GM23248 (cell line): ENCODE data around the gene SPINK6. TPM values are rescaled to one million over a fixed set of nuclear protein-coding genes. Genes with fewer than 3 reads are reported as not detected.

Source experiments
- DNase-seq: peaks from one replicate; pipeline ENCODE4 v3.0.0-alpha.2; 2015
- H2AFZ ChIP-seq: fragments of 200-600 bp; sonication (generic); 2 replicates; pipeline ENCODE4 v1.6.1; 2016; ENCODE audit warnings: antibody characterized with exemption
- H3F3A ChIP-seq: fragments of 200-600 bp; sonication (generic); 2 replicates; pipeline ENCODE4 v1.6.1; 2016; ENCODE audit warnings: mild to moderate bottlenecking, antibody characterized with exemption, mixed run types; ENCODE audit not compliant: insufficient read depth
- H3K27ac ChIP-seq: fragments of 200-600 bp; sonication (generic); 2 replicates; pipeline ENCODE4 v1.5.1; 2016; ENCODE audit warnings: mild to moderate bottlenecking
- H3K27me3 ChIP-seq: fragments of 200-600 bp; sonication (generic); replicated peaks from 2 replicates; pipeline ENCODE4 v1.6.1; 2016; ENCODE audit warnings: mild to moderate bottlenecking; ENCODE audit not compliant: insufficient read depth
- H3K36me3 ChIP-seq: fragments of 200-600 bp; sonication (generic); 2 replicates; pipeline ENCODE4 v1.6.1; 2016; ENCODE audit warnings: low read depth, mild to moderate bottlenecking
- H3K4me1 ChIP-seq: fragments of 200-600 bp; sonication (generic); 2 replicates; pipeline ENCODE4 v1.6.1; 2016; ENCODE audit warnings: mild to moderate bottlenecking; ENCODE audit not compliant: insufficient read depth
- H3K4me2 ChIP-seq: fragments of 200-600 bp; sonication (generic); one replicate; pipeline ENCODE4 v1.6.1; 2016; ENCODE audit warnings: mild to moderate bottlenecking; ENCODE audit not compliant: unreplicated experiment
- H3K4me3 ChIP-seq: fragments of 200-600 bp; sonication (generic); 2 replicates; pipeline ENCODE4 v1.5.1; 2016; ENCODE audit warnings: mild to moderate bottlenecking
- H3K79me2 ChIP-seq: fragments of 200-600 bp; sonication (generic); 2 replicates; pipeline ENCODE4 v1.6.1; 2016; ENCODE audit warnings: mild to moderate bottlenecking; ENCODE audit not compliant: insufficient read depth
- H3K9ac ChIP-seq: fragments of 200-600 bp; sonication (generic); 2 replicates; pipeline ENCODE4 v1.6.1; 2016; ENCODE audit warnings: mild to moderate bottlenecking
- H3K9me2 ChIP-seq: fragments of 200-600 bp; sonication (generic); 2 replicates; pipeline ENCODE4 v1.6.1; 2016; ENCODE audit warnings: mixed run types, mild to moderate bottlenecking, moderate library complexity; ENCODE audit not compliant: insufficient read depth
- H3K9me3 ChIP-seq: fragments of 200-600 bp; sonication (generic); one replicate; pipeline ENCODE4 v1.6.1; 2017; ENCODE audit warnings: low read depth
- H4K20me1 ChIP-seq: fragments of 200-600 bp; sonication (generic); 2 replicates; pipeline ENCODE4 v1.6.0; 2016; ENCODE audit not compliant: insufficient read depth
- EZH2 ChIP-seq: fragments of 200-600 bp; sonication (generic); IDR thresholded peaks from 2 replicates; pipeline ENCODE4 v1.6.1; 2018; ENCODE audit warnings: antibody characterized with exemption, mild to moderate bottlenecking; ENCODE audit not compliant: insufficient read depth, poor library complexity, severe bottlenecking
- EZH2phosphoT487 ChIP-seq: fragments of 200-600 bp; sonication (generic); IDR thresholded peaks from 2 replicates; pipeline ENCODE4 v1.6.1; 2018; ENCODE audit warnings: antibody characterized with exemption, moderate library complexity, mild to moderate bottlenecking, low read depth; ENCODE audit not compliant: insufficient read depth
- WGBS, 2 experiments: methylation state at CpG; one replicate each; pipeline ENCODE4 v1.1.6; 2015 to 2017; ENCODE audit warnings: low lambda C conversion rate in 2 of 2, low coverage in 1 of 2; ENCODE audit errors: missing lambda C conversion rate in 2 of 2; 5-methylcytosine and 5-hydroxymethylcytosine counted together
- in situ Hi-C: fragments of 300-500 bp; cut with MboI; formaldehyde crosslinking; loops from 2 replicates; pipeline ENCODE4 v1.15.0; 2020
- polyA plus RNA-seq: library from polyadenylated mRNA; unstranded; fragments of >200 nt; fragmentation: Nextera tagmentation; extraction: Ambion mirVana; gene quantifications from 2 replicates; pipeline ENCODE4 v1.2.1, GENCODE V29; 2016
- total RNA-seq: library from RNA; depleted of rRNA; stranded (reverse); fragments of >200 nt; shearing (Covaris generic); gene quantifications from 2 replicates; pipeline ENCODE4 v1.2.3, GENCODE V29; 2014

Gene SPINK6
- total and polyA plus RNA-seq, 2 experiments from 2014 or later, result not detected

GRCh38 chr5:148206620-148207019 lies 3.8 kb downstream of the SPINK6 start:
- Histone ChIP-seq H2AFZ (no peak overlapping the region), H3K4me3 (no peak overlapping the region), H3K79me2 (no peaks in the 10 kb centered on the region), H3F3A (no peaks in the 10 kb centered on the region), H3K4me2 (no peak overlapping the region), H3K27me3 (no peaks in the 10 kb centered on the region), H4K20me1 (no peaks in the 10 kb centered on the region), H3K9me3 (no peaks in the 10 kb centered on the region), H3K36me3 (no peaks in the 10 kb centered on the region), H3K4me1 (no peaks in the 10 kb centered on the region), H3K27ac (no peak overlapping the region), H3K9me2 (no peaks in the 10 kb centered on the region), H3K9ac (no peak overlapping the region)
- in situ Hi-C loops, result no loop called here
- TF ChIP-seq EZH2phosphoT487 (no peak), EZH2 (no peak)
- 48 to 63% methylated on average over 1 of the region's 1 CpG for WGBS, 2 experiments
- DNase-seq, result no peak

- no peaks in the 10 kb centered on the region for H4K20me1 ChIP-seq
- no peak overlapping the region for H3K9ac ChIP-seq
- no peak overlapping the region for H3K4me3 ChIP-seq
- H3K27ac ChIP-seq, result no peak overlapping the region
- in situ Hi-C loops, result no loop called here
- H3F3A ChIP-seq, result no peaks in the 10 kb centered on the region
- H3K9me2 ChIP-seq, result no peaks in the 10 kb centered on the region
- H2AFZ ChIP-seq, result no peak overlapping the region
- H3K4me2 ChIP-seq, result no peak overlapping the region
- H3K27me3 ChIP-seq, result no peaks in the 10 kb centered on the region
- H3K79me2 ChIP-seq, result no peaks in the 10 kb centered on the region
- TF ChIP-seq EZH2phosphoT487, result no peak
- no peak for TF ChIP-seq EZH2
- no peaks in the 10 kb centered on the region for H3K36me3 ChIP-seq
- no peaks in the 10 kb centered on the region for H3K9me3 ChIP-seq
- H3K4me1 ChIP-seq, result no peaks in the 10 kb centered on the region
- no peak for DNase-seq
These were observed 5.4 kb downstream of the SPINK6 start for GRCh38 chr5:148208226-148208625.

- TF ChIP-seq EZH2phosphoT487 (no peak), EZH2 (no peak)
- Histone ChIP-seq H3K27me3 (no peaks in the 10 kb centered on the region), H4K20me1 (no peaks in the 10 kb centered on the region), H2AFZ (no peak overlapping the region), H3K27ac (no peak overlapping the region), H3K79me2 (no peaks in the 10 kb centered on the region), H3K4me1 (no peaks in the 10 kb centered on the region), H3K9me3 (no peaks in the 10 kb centered on the region), H3K9ac (no peak overlapping the region), H3K4me3 (no peak overlapping the region), H3K4me2 (no peak overlapping the region), H3F3A (no peaks in the 10 kb centered on the region), H3K9me2 (no peaks in the 10 kb centered on the region), H3K36me3 (no peaks in the 10 kb centered on the region)
- 4 to 5% methylated on average over 3 of the region's 3 CpGs for WGBS, 2 experiments
- in situ Hi-C loops, result no loop called here
- DNase-seq, result no peak
These were observed 6.4 kb downstream of the SPINK6 start for GRCh38 chr5:148209151-148209770.

- H4K20me1 ChIP-seq, result no peaks in the 10 kb centered on the region
- H3K9me2 ChIP-seq, result no peaks in the 10 kb centered on the region
- no peaks in the 10 kb centered on the region for H3K4me1 ChIP-seq
- no peaks in the 10 kb centered on the region for H3K36me3 ChIP-seq
- H3K79me2 ChIP-seq, result no peaks in the 10 kb centered on the region
- H2AFZ ChIP-seq, result no peak overlapping the region
- H3K9ac ChIP-seq, result no peak overlapping the region
- H3F3A ChIP-seq, result no peaks in the 10 kb centered on the region
- no peak overlapping the region for H3K4me2 ChIP-seq
- no peaks in the 10 kb centered on the region for H3K9me3 ChIP-seq
- TF ChIP-seq EZH2phosphoT487 (no peak), EZH2 (no peak)
- in situ Hi-C loops, result no loop called here
- no peak overlapping the region for H3K4me3 ChIP-seq
- no peak for DNase-seq
- no peaks in the 10 kb centered on the region for H3K27me3 ChIP-seq
- 2 to 7% methylated on average over 1 of the region's 1 CpG for WGBS, 2 experiments
- H3K27ac ChIP-seq, result no peak overlapping the region
These were observed 11.9 kb downstream of the SPINK6 start for GRCh38 chr5:148214665-148215185.
